HFFc6 (cell line): Measurements from ENCODE around the gene MCF2L. TPM values are rescaled to one million over a fixed set of nuclear protein-coding genes. Genes with fewer than 3 reads are reported as not detected.

Source experiments
- DNase-seq: peaks from one replicate; pipeline ENCODE4 v3.0.0-alpha.2; 2018
- H3K27ac Mint-ChIP-seq: 2 replicates; pipeline ENCODE4 v1.8.0; 2020; ENCODE audit warnings: mild to moderate bottlenecking, mixed read lengths
- H3K27me3 Mint-ChIP-seq: 2 replicates; pipeline ENCODE4 v1.8.0; 2021; ENCODE audit warnings: mild to moderate bottlenecking, moderate library complexity, mixed read lengths; ENCODE audit not compliant: insufficient read depth
- H3K36me3 Mint-ChIP-seq: 2 replicates; pipeline ENCODE4 v1.8.0; 2021; ENCODE audit warnings: low read depth, mixed read lengths
- H3K4me1 Mint-ChIP-seq: 2 replicates; pipeline ENCODE4 v1.8.0; 2020; ENCODE audit warnings: low read depth, mixed read lengths
- H3K4me3 Mint-ChIP-seq: 2 replicates; pipeline ENCODE4 v1.8.0; 2020; ENCODE audit warnings: mild to moderate bottlenecking, moderate library complexity, mixed read lengths
- H3K9me3 Mint-ChIP-seq: 2 replicates; pipeline ENCODE4 v1.8.0; 2020; ENCODE audit warnings: mild to moderate bottlenecking, mixed read lengths
- total RNA-seq, 6 experiments: library from RNA; stranded (reverse); fragmentation: NEBNext Ultra II Directional; extraction: Animal tissue kit (Norgen Biotek cat#: 25700); gene quantifications; 2 replicates in 1 of 6; 3 replicates in 5 of 6; pipeline ENCODE4 v1.2.3, GENCODE V29; 2021
- TF ChIP-seq, protein P1 (sequence below): fragments of 200-600 bp; sonication (generic); IDR thresholded peaks from 2 replicates; pipeline ENCODE4 v1.5.0; 2021; ENCODE audit warnings: antibody characterized with exemption, mild to moderate bottlenecking

MCF2L gene
- total RNA-seq, 6 experiments from 2014 or later: not detected

DNA sequence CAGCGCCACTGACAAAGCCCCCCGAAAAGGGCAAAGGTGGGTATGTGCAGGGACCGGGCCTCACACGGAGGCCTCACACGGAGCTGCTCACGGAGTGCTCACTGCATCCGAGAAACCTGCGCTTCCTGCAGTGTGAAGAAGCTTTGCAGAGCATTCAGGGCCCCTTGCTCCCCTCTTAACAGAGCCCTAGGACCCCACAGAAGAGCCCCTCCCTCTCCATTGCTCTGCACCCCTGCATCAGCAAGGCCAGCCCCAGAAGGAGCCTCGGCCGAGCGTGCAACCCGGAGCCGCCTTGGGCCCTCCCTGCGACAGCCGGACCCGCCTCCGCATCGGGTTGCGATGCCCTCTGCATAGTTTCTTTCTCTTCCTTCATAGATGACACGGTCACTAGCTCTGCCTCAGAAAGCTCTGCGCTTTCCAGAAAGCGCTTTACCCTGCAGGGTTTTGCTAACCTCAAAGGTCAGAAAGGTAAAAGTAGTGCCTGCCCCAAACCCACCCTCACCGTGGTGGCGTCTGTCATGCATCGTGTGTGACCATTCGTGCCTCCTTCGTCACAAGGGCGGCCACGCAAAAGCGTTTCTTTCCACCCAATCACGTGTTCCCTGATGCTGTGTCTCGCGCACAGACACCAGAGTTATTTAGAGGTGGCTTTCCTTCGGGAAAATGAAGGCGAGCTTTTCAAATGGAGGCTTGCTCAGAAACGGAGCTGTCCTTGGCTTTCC is 120.8 kb downstream of the MCF2L start:
- Mint-ChIP-seq H3K4me3 (no peak overlapping the region), H3K27ac (no peak overlapping the region), H3K36me3 (no peaks in the 10 kb centered on the region), H3K9me3 (no peaks in the 10 kb centered on the region), H3K27me3 (peaks cover 33% of the 10 kb centered on the region), H3K4me1 (no peaks in the 10 kb centered on the region)
- TF ChIP-seq, protein P1, sequence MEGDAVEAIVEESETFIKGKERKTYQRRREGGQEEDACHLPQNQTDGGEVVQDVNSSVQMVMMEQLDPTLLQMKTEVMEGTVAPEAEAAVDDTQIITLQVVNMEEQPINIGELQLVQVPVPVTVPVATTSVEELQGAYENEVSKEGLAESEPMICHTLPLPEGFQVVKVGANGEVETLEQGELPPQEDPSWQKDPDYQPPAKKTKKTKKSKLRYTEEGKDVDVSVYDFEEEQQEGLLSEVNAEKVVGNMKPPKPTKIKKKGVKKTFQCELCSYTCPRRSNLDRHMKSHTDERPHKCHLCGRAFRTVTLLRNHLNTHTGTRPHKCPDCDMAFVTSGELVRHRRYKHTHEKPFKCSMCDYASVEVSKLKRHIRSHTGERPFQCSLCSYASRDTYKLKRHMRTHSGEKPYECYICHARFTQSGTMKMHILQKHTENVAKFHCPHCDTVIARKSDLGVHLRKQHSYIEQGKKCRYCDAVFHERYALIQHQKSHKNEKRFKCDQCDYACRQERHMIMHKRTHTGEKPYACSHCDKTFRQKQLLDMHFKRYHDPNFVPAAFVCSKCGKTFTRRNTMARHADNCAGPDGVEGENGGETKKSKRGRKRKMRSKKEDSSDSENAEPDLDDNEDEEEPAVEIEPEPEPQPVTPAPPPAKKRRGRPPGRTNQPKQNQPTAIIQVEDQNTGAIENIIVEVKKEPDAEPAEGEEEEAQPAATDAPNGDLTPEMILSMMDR: no peak
- no peak for DNase-seq

DNA sequence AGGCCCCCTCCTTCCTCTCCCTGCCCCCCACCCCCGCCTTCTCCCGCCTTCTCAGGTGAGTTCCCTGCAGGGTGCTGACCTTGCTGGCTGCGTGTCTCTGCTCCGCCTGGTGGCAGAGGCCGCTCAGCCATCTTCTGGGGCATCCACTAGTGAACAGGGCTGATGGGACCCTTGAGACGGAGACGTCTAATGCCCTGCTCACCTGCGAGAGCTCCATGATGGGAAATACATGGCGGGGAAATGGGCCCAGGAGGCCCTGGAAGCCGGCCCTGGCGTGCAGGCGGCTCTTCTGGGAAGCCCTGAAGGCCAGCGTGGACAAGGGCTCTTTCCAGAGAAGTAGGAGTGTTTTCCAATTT is 121.4 kb downstream of the MCF2L start:
- Mint-ChIP-seq H3K9me3 (no peaks in the 10 kb centered on the region), H3K36me3 (no peaks in the 10 kb centered on the region), H3K27ac (no peak overlapping the region), H3K27me3 (peaks cover 33% of the 10 kb centered on the region), H3K4me1 (no peaks in the 10 kb centered on the region), H3K4me3 (no peak overlapping the region)
- no peak for DNase-seq
- TF ChIP-seq, protein P1: no peak

DNA sequence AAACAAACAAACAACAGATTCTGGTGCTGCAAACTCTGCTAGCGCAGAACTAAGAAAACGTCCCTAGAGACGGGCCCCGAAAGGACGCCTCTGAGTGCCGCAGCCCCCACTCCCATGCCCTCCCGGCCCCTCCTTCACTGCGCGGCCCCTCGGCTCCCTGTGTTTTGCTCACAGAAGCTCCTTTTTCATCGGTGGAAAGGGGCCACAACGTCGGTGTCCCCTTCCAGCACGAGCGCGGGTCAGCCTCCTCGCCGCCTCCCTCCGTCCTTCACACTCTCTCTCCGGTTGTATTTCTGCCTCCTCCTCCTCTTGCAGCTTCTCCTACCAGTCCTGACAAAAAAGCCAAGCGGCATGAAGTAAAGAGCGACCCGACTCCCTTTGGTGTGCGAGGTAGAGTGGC is 121.8 kb downstream of the MCF2L start:
- no peaks in the 10 kb centered on the region for H3K9me3 Mint-ChIP-seq
- no peaks in the 10 kb centered on the region for H3K36me3 Mint-ChIP-seq
- H3K4me1 Mint-ChIP-seq: no peaks in the 10 kb centered on the region
- DNase-seq: no peak
- TF ChIP-seq, protein P1: no peak
- H3K27me3 Mint-ChIP-seq: peaks cover 34% of the 10 kb centered on the region
- no peak overlapping the region for H3K27ac Mint-ChIP-seq
- H3K4me3 Mint-ChIP-seq: no peak overlapping the region

DNA sequence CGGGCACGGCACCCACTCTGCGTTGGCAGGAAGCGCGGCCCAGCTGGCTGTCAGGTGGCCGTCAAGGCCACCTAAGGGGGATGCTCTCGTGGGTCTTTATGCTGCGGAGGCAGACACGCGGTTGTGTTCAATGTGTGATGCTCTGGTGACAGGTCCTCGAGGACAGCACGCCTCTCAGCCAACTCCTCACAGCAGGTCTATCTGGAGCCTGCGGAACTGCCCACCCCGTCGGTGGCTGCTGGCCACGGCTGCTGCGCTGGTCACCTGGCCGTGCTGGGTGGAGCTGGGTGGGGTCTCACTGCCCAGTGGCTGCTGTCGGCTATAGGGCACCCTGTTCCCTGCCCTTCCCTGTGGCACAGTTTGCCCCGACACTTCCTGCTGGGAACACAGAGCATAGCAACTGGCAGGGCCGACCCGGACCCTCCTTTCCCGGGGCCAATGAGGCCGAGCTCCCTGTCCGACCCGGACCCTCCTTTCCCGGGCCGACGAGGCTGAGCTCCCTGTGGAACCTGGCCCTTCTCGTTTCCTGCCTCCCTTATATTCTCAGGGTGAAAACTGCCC is 122.3 kb downstream of the MCF2L start:
- Mint-ChIP-seq H3K9me3 (no peaks in the 10 kb centered on the region), H3K36me3 (no peaks in the 10 kb centered on the region), H3K27ac (no peak overlapping the region), H3K27me3 (peaks cover 34% of the 10 kb centered on the region), H3K4me3 (no peak overlapping the region), H3K4me1 (no peaks in the 10 kb centered on the region)
- TF ChIP-seq, protein P1: no peak
- no peak for DNase-seq

DNA sequence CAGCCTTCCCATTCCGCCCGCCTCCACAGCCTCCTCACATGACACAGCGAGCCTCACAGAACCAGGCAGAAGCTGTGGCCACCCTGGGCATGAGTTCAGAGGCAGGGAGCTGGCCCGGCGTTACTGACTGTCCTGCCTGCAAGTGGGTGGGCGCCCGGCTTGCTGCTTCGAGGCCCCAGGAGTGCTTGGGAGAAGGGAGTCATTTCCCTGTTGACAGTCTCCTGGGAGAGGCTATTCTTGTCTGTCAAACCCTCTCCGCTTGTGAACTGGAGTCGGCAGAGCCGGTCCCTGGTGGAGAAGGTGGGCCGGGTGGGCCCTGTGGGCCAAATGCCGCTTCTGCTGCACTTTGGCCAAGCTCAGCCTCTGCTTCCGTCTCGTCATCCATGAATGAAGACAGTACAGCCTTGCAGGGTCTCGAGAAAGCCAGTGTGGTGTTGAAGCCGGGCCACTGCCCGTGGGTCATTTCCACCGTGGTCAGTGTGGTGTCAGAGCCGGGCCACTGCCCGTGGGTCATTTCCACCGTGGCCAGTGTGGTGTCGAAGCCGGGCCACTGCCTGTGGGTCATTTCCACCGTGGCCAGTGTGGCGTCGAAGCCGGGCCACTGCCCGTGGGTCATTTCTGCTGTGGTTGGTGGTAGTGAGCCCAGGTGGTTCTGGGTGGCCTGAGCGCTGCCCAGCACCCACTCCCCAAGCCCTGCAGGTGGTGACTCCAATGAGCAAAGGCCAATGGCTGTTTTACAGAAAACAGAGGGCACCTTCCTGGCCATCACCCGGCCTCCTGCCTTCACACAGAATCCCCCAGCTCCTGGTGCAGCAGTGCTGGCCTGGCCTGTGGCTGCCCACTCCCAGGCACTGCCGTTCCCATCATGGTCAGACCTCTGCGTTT is 123.1 kb downstream of the MCF2L start:
- H3K9me3 Mint-ChIP-seq: no peaks in the 10 kb centered on the region
- no peak overlapping the region for H3K4me3 Mint-ChIP-seq
- no peak for DNase-seq
- H3K27me3 Mint-ChIP-seq: peaks cover 32% of the 10 kb centered on the region
- no peak overlapping the region for H3K27ac Mint-ChIP-seq
- H3K4me1 Mint-ChIP-seq: no peaks in the 10 kb centered on the region
- TF ChIP-seq, protein P1: no peak
- H3K36me3 Mint-ChIP-seq: no peaks in the 10 kb centered on the region
